H54 (cell line): ENCODE data around the gene CHAT.
A peak's percentile ranks its signal among the peaks of the same experiment; 100 is the strongest.

ENCODE experiments used
- DNase-seq: peaks from one replicate; pipeline ENCODE4 v3.0.0; 2011; ENCODE audit warnings: low spot score, mixed read lengths; ENCODE audit not compliant: insufficient read length
- FAIRE-seq: peaks from 3 replicates; lab custom pipeline; 2011; peaks lifted over from hg19 to GRCh38; lab: Jason Lieb, UNC
- POLR2A ChIP-seq: IDR thresholded peaks from 2 replicates; pipeline ENCODE4 v1.6.1; 2011; ENCODE audit warnings: low read depth, mild to moderate bottlenecking, low read length

CHAT gene

GRCh38 chr10:49593564-49593875 is 20.3 kb upstream of the CHAT start:
- TF ChIP-seq POLR2A, result no peak
- FAIRE-seq, result no peak
- DNase-seq, result no peak

- FAIRE-seq, result no peak
- no peak for TF ChIP-seq POLR2A
- no peak for DNase-seq
Observed at GRCh38 chr10:49593998-49594397, 19.8 kb upstream of the CHAT start.

GRCh38 chr10:49594594-49594993 is 19.2 kb upstream of the CHAT start:
- no peak for TF ChIP-seq POLR2A
- DNase-seq, result peak; percentile 74
- FAIRE-seq, result peak; percentile 41

- DNase-seq (no peak), FAIRE-seq (no peak)
- TF ChIP-seq POLR2A, result no peak
Observed at GRCh38 chr10:49595003-49595712, 18.7 kb upstream of the CHAT start.

- no peak for FAIRE-seq
- no peak for DNase-seq
- no peak for TF ChIP-seq POLR2A
Observed at GRCh38 chr10:49595713-49596492, 17.9 kb upstream of the CHAT start.

GRCh38 chr10:49596493-49596809 is 17.4 kb upstream of the CHAT start:
- no peak for TF ChIP-seq POLR2A
- no peak for DNase-seq
- no peak for FAIRE-seq

- FAIRE-seq, result no peak
- TF ChIP-seq POLR2A, result no peak
- no peak for DNase-seq
Observed at GRCh38 chr10:49596836-49597235, 17.0 kb upstream of the CHAT start.

GRCh38 chr10:49597426-49598163 is 16.2 kb upstream of the CHAT start:
- FAIRE-seq (no peak), DNase-seq (no peak)
- no peak for TF ChIP-seq POLR2A

- FAIRE-seq, result no peak
- TF ChIP-seq POLR2A, result no peak
- no peak for DNase-seq
Observed at GRCh38 chr10:49598164-49598856, 15.5 kb upstream of the CHAT start.

- FAIRE-seq (no peak), DNase-seq (peak; percentile 49)
- TF ChIP-seq POLR2A, result no peak
Observed at GRCh38 chr10:49598986-49599385, 14.9 kb upstream of the CHAT start.

GRCh38 chr10:49599546-49599945 is 14.3 kb upstream of the CHAT start:
- no peak for FAIRE-seq
- TF ChIP-seq POLR2A, result no peak

GRCh38 chr10:49600046-49600445 is 13.8 kb upstream of the CHAT start:
- TF ChIP-seq POLR2A, result no peak
- FAIRE-seq, result no peak

More at GRCh38 chr10:49599546-49599945, 14.3 kb upstream of the CHAT start:
- no peak for DNase-seq

GRCh38 chr10:49600781-49601400 is 12.9 kb upstream of the CHAT start:
- TF ChIP-seq POLR2A, result no peak
- no peak for FAIRE-seq
- DNase-seq, result no peak

More at GRCh38 chr10:49600046-49600445, 13.8 kb upstream of the CHAT start:
- DNase-seq, result no peak

GRCh38 chr10:49601857-49602256 is 12.0 kb upstream of the CHAT start:
- FAIRE-seq (no peak), DNase-seq (peak; percentile 45)
- TF ChIP-seq POLR2A, result no peak
